GM21576 (cell line): ENCODE results near the gene ZDHHC6.
"Not testable (repeated sequence)": the region's sequence is repeated elsewhere in the genome, so short reads cannot be mapped to it uniquely, and the experiment has no call there.

Experiments used
- ATAC-seq: cut with Tn5 transposase; IDR thresholded peaks from one replicate; pipeline ENCODE4 v1.9.1; 2021; ENCODE audit warnings: mild to moderate bottlenecking, moderate library complexity; ENCODE audit not compliant: unreplicated experiment

The ZDHHC6 gene

GRCh38 chr10:112446055-112446854 is 459 bp downstream of the ZDHHC6 start:
- no peak for ATAC-seq

GRCh38 chr10:112442063-112442462 is 4.7 kb downstream of the ZDHHC6 start:
- no peak for ATAC-seq

GRCh38 chr10:112441520-112441919 is 5.2 kb downstream of the ZDHHC6 start:
- no peak for ATAC-seq

GRCh38 chr10:112438356-112438755 is 8.4 kb downstream of the ZDHHC6 start:
- no peak for ATAC-seq

GRCh38 chr10:112434988-112435619 is 11.6 kb downstream of the ZDHHC6 start:
- no peak for ATAC-seq

- ATAC-seq: no peak
Measured at GRCh38 chr10:112433136-112433535, 13.6 kb downstream of the ZDHHC6 start.

GRCh38 chr10:112429654-112430230 is 17.0 kb downstream of the ZDHHC6 start:
- ATAC-seq: no peak

GRCh38 chr10:112429147-112429546 is 17.6 kb downstream of the ZDHHC6 start:
- ATAC-seq: no peak

GRCh38 chr10:112426111-112426510 is 20.6 kb downstream of the ZDHHC6 start:
- no peak for ATAC-seq

- ATAC-seq: no peak
Measured at GRCh38 chr10:112424651-112425050, 22.1 kb downstream of the ZDHHC6 start.

- ATAC-seq: no peak
Measured at GRCh38 chr10:112421731-112422130, 25.0 kb downstream of the ZDHHC6 start.

GRCh38 chr10:112412696-112413095 is 34.0 kb downstream of the ZDHHC6 start:
- ATAC-seq: no peak

- no peak for ATAC-seq
Measured at GRCh38 chr10:112409755-112410154, 37.0 kb downstream of the ZDHHC6 start.

GRCh38 chr10:112409299-112409698 is 37.4 kb downstream of the ZDHHC6 start:
- no peak for ATAC-seq

GRCh38 chr10:112407696-112408095 is 39.0 kb downstream of the ZDHHC6 start:
- ATAC-seq: no peak

GRCh38 chr10:112406806-112407205 is 39.9 kb downstream of the ZDHHC6 start:
- ATAC-seq: not testable (repeated sequence)

GRCh38 chr10:112404617-112405016 is 42.1 kb downstream of the ZDHHC6 start:
- no peak for ATAC-seq

GRCh38 chr10:112402917-112403316 is 43.8 kb downstream of the ZDHHC6 start:
- no peak for ATAC-seq

- no peak for ATAC-seq
Measured at GRCh38 chr10:112397592-112397991, 49.1 kb downstream of the ZDHHC6 start.

GRCh38 chr10:112395809-112396530 is 50.7 kb downstream of the ZDHHC6 start:
- no peak for ATAC-seq

- no peak for ATAC-seq
Measured at GRCh38 chr10:112394475-112394875, 52.2 kb downstream of the ZDHHC6 start.
